DND-41 (cell line): ENCODE measurements around the gene ARRB2.

Experiments used
- EZH2 ChIP-seq: IDR thresholded peaks from 3 replicates; pipeline ENCODE4 v1.6.1; 2012; ENCODE audit warnings: borderline replicate concordance, low read depth, mild to moderate bottlenecking, moderate library complexity, low read length, inconsistent platforms; ENCODE audit not compliant: severe bottlenecking
- TF ChIP-seq, protein P1 (sequence below): IDR thresholded peaks from 2 replicates; pipeline ENCODE4 v1.5.1; 2012; ENCODE audit warnings: borderline replicate concordance, low read length, moderate library complexity, mild to moderate bottlenecking; ENCODE audit not compliant: poor library complexity, severe bottlenecking; ENCODE audit errors: extremely low read depth

DNA sequence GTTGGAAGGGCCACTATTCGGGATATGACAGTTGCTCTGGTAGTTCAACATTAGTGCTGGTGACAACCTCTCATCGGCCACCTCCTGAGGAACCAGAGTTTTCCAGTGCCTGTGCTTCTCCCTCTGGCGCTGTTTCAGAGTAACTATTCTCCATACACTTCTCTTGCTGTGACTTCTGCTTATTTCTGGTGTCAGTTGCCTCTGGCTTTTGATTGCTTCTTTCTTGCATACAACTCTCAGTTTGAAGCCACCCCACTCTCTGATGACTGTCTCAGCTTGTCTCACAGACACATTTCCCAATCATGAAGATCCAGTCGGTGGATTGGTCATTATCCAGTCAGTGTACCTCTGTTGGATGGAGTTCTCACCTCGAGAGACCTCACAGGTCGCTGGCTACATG is 57.9 kb downstream of the ARRB2 start:
- TF ChIP-seq, protein P1, sequence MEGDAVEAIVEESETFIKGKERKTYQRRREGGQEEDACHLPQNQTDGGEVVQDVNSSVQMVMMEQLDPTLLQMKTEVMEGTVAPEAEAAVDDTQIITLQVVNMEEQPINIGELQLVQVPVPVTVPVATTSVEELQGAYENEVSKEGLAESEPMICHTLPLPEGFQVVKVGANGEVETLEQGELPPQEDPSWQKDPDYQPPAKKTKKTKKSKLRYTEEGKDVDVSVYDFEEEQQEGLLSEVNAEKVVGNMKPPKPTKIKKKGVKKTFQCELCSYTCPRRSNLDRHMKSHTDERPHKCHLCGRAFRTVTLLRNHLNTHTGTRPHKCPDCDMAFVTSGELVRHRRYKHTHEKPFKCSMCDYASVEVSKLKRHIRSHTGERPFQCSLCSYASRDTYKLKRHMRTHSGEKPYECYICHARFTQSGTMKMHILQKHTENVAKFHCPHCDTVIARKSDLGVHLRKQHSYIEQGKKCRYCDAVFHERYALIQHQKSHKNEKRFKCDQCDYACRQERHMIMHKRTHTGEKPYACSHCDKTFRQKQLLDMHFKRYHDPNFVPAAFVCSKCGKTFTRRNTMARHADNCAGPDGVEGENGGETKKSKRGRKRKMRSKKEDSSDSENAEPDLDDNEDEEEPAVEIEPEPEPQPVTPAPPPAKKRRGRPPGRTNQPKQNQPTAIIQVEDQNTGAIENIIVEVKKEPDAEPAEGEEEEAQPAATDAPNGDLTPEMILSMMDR = no peak
- TF ChIP-seq EZH2 = no peak
